NK-92 treated with Interleukin-12 subunit alpha and Interleukin-12 subunit beta, amount 100 ng/mL, for 24 hours (cell line): ENCODE data around the gene ZDHHC14.
"Not testable (repeated sequence)": the region's sequence is repeated elsewhere in the genome, so short reads cannot be mapped to it uniquely, and the experiment has no call there.

Experiments used
- DNase-seq: peaks from one replicate; lab custom pipeline; 2025; lab: John Stamatoyannopoulos, UW

ZDHHC14 gene

GRCh38 chr6:157720964-157721363 is 340.0 kb downstream of the ZDHHC14 start:
- DNase-seq, result not testable (repeated sequence)

- DNase-seq, result no peak
Measured at GRCh38 chr6:157721426-157721825, 340.4 kb downstream of the ZDHHC14 start.

GRCh38 chr6:157721830-157722229 is 340.8 kb downstream of the ZDHHC14 start:
- no peak for DNase-seq

- no peak for DNase-seq
Measured at GRCh38 chr6:157723376-157723775, 342.4 kb downstream of the ZDHHC14 start.

GRCh38 chr6:157724138-157724820 is 343.3 kb downstream of the ZDHHC14 start:
- no peak for DNase-seq

- DNase-seq, result no peak
Measured at GRCh38 chr6:157724960-157725741, 344.2 kb downstream of the ZDHHC14 start.

- DNase-seq, result no peak
Measured at GRCh38 chr6:157725836-157726235, 344.8 kb downstream of the ZDHHC14 start.

- no peak for DNase-seq
Measured at GRCh38 chr6:157726892-157727628, 346.1 kb downstream of the ZDHHC14 start.
